Right lobe of liver (tissue), 6 donors: ENCODE data around the gene PPP1R36. TPM values are rescaled to one million over a fixed set of nuclear protein-coding genes. Genes with fewer than 3 reads are reported as not detected.

ENCODE experiments used
- ATAC-seq, 4 donors: fragments of 200-7000 bp; cut with Tn5 transposase; one replicate each; pipeline ENCODE4 v1.9.1; 2020; ENCODE audit warnings: mild to moderate bottlenecking in 4 of 4, moderate library complexity in 4 of 4
- DNase-seq, 3 donors: peaks; one replicate each; pipeline ENCODE4 v3.0.0-alpha.2; 2020
- H3K27ac ChIP-seq, 3 donors: fragments of 200-600 bp; one replicate each; pipeline ENCODE4 v1.8.0; 2022
- H3K27me3 ChIP-seq, 2 donors: fragments of 200-600 bp; one replicate each; pipeline ENCODE4 v1.8.0; 2022
- H3K36me3 ChIP-seq, 4 donors: fragments of 200-600 bp; sonication (generic) in 1 of 4; one replicate each; pipeline versions ENCODE4 v1.5.1 to v1.8.0; 2017 to 2022; ENCODE audit warnings: control low read depth in 1 of 4
- H3K4me1 ChIP-seq, 4 donors: fragments of 200-600 bp; sonication (generic) in 1 of 4; one replicate each; pipeline versions ENCODE4 v1.5.1 to v1.8.0; 2017 to 2022; ENCODE audit warnings: control low read depth in 1 of 4
- H3K4me3 ChIP-seq, 3 donors: fragments of 200-600 bp; one replicate each; pipeline ENCODE4 v1.8.0; 2022
- H3K9me3 ChIP-seq, 4 donors: fragments of 200-600 bp; sonication (generic) in 1 of 4; one replicate each; pipeline versions ENCODE4 v1.5.1 to v1.8.0; 2017 to 2022; ENCODE audit warnings: control low read depth in 1 of 4
- POLR2A ChIP-seq: fragments of 450-650 bp; IDR thresholded peaks from one replicate; pipeline ENCODE4 v1.6.1; 2017; ENCODE audit warnings: antibody characterized with exemption, mild to moderate bottlenecking
- WGBS: methylation state at CpG from one replicate; pipeline ENCODE4 v1.1.6; 2018; ENCODE audit warnings: low coverage, low lambda C conversion rate; ENCODE audit not compliant: insufficient coverage; ENCODE audit errors: missing lambda C conversion rate; 5-methylcytosine and 5-hydroxymethylcytosine counted together
- intact Hi-C, 2 donors: fragments of 100-400 bp; cut with DNase I; formaldehyde crosslinking; loops; one replicate each; pipeline versions ENCODE4 v1.11.2 to v1.14.1; 2022
- total RNA-seq, 6 experiments: library from RNA; depleted of rRNA in 2 of 6; stranded (reverse); fragments of >200 nt in 2 of 6; fragmentation: NEBNext Ultra II Directional in 3 of 6; extraction: Animal tissue kit (Norgen Biotek cat#: 25700) in 3 of 6; gene quantifications; one replicate each; pipeline versions ENCODE4 v1.1.0 to v1.2.4, GENCODE V29; 2016 to 2023
- TF ChIP-seq, protein P1 (sequence below), 4 donors: fragments of 200-600 bp in 3 of 4; fragments of 450-650 bp in 1 of 4; IDR thresholded peaks; one replicate each; pipeline versions ENCODE4 v1.5.1 to v1.8.0; 2016 to 2022; ENCODE audit warnings: antibody characterized with exemption in 4 of 4, mild to moderate bottlenecking in 2 of 4
- donor health status: DM: no; HTN: yes; CAD: no.
- donor health status: DM: no; HTN: no; CAD: no.
- donor health status: DM: no; HTN: no; CAD: no.
- donor health status: DM: no; HTN: yes; CAD: no.
- donor health status: DM: no; HTN: yes; CAD: no.

PPP1R36 gene
- total RNA-seq, 6 experiments from 2014 or later = 0.16 to 0.40 TPM; not detected in 4

GRCh38 chr14:64620910-64621309 is 71.1 kb downstream of the PPP1R36 start:
- WGBS = 73% methylated on average over 1 of the region's 1 CpG
- no peaks in the 10 kb centered on the region for H3K9me3 ChIP-seq

DNA sequence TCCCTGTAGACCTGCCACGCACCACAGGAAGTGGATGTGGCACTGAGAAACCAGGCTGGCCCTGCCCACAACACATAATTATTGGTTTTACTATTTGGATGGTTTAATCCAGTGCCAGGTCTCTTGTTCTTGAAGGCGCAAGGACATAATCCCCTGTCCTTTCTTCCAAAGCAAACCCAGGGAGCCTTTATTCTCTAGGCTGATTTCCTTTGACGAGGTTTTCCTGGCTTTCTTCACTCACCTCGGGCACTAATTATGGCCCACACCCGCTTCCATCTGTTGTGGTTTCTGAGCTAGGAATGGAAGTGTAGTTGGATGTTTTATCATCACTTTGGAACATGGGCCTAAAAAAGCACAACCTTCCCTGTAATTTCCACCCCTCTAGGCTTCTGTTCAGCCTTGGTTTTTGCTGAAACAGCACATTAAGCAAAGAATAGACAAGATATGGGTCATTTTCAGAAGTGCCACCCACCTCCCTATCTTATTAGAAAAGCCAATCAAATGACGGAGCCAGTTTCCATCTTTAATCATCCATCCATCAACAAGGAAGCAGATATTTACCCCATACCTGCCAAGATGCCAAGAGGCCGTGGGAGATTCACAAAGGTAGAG is 73.9 kb downstream of the PPP1R36 start:
- WGBS = 67% methylated on average over 6 of the region's 7 CpGs
- DNase-seq = no peak
- Histone ChIP-seq H3K9me3 (no peaks in the 10 kb centered on the region), H3K27ac (no peak overlapping the region), H3K36me3 (no peaks in the 10 kb centered on the region), H3K4me3 (no peak overlapping the region), H3K4me1 (no peaks in the 10 kb centered on the region), H3K27me3 (no peaks in the 10 kb centered on the region)
- TF ChIP-seq POLR2A = no peak
- TF ChIP-seq, protein P1, sequence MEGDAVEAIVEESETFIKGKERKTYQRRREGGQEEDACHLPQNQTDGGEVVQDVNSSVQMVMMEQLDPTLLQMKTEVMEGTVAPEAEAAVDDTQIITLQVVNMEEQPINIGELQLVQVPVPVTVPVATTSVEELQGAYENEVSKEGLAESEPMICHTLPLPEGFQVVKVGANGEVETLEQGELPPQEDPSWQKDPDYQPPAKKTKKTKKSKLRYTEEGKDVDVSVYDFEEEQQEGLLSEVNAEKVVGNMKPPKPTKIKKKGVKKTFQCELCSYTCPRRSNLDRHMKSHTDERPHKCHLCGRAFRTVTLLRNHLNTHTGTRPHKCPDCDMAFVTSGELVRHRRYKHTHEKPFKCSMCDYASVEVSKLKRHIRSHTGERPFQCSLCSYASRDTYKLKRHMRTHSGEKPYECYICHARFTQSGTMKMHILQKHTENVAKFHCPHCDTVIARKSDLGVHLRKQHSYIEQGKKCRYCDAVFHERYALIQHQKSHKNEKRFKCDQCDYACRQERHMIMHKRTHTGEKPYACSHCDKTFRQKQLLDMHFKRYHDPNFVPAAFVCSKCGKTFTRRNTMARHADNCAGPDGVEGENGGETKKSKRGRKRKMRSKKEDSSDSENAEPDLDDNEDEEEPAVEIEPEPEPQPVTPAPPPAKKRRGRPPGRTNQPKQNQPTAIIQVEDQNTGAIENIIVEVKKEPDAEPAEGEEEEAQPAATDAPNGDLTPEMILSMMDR (IDR thresholded peaks at IDR 0.05) = no peak
- intact Hi-C loops = no loop called here
- ATAC-seq = no peak

More at GRCh38 chr14:64620910-64621309, 71.1 kb downstream of the PPP1R36 start:
- H3K4me1 ChIP-seq = no peaks in the 10 kb centered on the region
- TF ChIP-seq, protein P1 (IDR thresholded peaks at IDR 0.05) = no peak
- no peak for TF ChIP-seq POLR2A
- H3K27ac ChIP-seq = no peak overlapping the region
- DNase-seq (no peak), ATAC-seq (no peak)
- H3K36me3 ChIP-seq = no peaks in the 10 kb centered on the region
- H3K27me3 ChIP-seq = no peaks in the 10 kb centered on the region
- H3K4me3 ChIP-seq = no peak overlapping the region
- intact Hi-C loops = no loop called here

- Histone ChIP-seq H3K4me1 (no peaks in the 10 kb centered on the region), H3K4me3 (no peak overlapping the region), H3K27me3 (no peaks in the 10 kb centered on the region), H3K27ac (no peak overlapping the region), H3K9me3 (no peaks in the 10 kb centered on the region), H3K36me3 (no peaks in the 10 kb centered on the region)
- 61% methylated on average over 12 of the region's 15 CpGs for WGBS
- peak in 1 of 3 donors; percentile 42 for DNase-seq
- TF ChIP-seq, protein P1 (IDR thresholded peaks at IDR 0.05) = no peak
- TF ChIP-seq POLR2A = no peak
- ATAC-seq = peak in 3 of 4 donors; percentile 21 to 63 (median 58)
- intact Hi-C loops = no loop called here
Measured at GRCh38 chr14:64625386-64626232, 75.8 kb downstream of the PPP1R36 start.

- WGBS = 67% methylated on average over 3 of the region's 7 CpGs
- TF ChIP-seq, protein P1 (IDR thresholded peaks at IDR 0.05) = no peak
- no peak for TF ChIP-seq POLR2A
- no peak for ATAC-seq
- Histone ChIP-seq H3K4me1 (no peaks in the 10 kb centered on the region), H3K4me3 (no peak overlapping the region), H3K9me3 (no peaks in the 10 kb centered on the region), H3K36me3 (no peaks in the 10 kb centered on the region), H3K27ac (no peak overlapping the region), H3K27me3 (no peaks in the 10 kb centered on the region)
- intact Hi-C loops = no loop called here
- DNase-seq = no peak
Measured at GRCh38 chr14:64628940-64629408, 79.2 kb downstream of the PPP1R36 start.
